K562 treated with DMSO at 1 percent for 12 hours (cell line): Measurements from ENCODE around the gene ARMC3. TPM values are rescaled to one million over a fixed set of nuclear protein-coding genes. Genes with fewer than 3 reads are reported as not detected.

Source experiments
- total RNA-seq: library from RNA; unstranded; fragments of 300-600 nt; gene quantifications from 2 replicates; pipeline ENCODE4 v1.2.3, GENCODE V29; 2022; ENCODE audit not compliant: insufficient read depth

The ARMC3 gene
- total RNA-seq, result not detected in 2 replicates

DNA sequence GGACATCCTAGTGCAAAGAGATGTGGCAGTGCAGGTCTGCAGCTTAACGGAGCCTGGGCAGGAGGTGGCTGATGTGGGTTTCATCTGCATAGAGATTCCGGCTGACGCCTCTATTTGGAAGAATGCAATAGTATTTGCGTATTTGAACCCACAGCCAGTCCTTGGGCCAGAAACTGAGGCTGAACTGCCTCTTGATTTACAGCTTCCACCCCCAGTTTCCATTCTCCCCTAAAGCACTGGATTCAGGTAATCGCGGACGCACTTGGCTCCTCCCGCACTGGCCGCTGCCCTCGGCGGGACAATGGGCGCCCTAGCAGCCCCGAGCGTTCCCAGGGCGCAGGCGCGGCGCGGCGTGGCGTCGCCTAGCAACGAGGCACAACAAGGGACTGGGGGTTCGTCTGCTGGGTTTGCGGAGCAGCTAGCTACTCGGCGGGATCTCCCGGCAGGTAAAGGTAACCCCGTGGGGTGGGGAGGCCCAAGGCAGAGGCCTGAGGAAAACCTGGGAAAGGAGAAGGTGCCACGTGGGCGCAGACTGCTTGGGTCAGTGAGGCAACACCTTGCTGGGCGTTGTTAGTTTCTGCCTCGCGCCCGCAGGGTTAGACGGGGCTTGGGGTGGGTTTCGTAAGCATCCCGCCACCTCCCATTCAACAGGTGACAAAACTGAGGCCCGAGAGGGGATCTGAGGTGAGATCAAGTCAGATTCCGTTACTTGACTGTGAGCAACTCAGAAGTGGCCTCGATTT lies at the start of gene ARMC3:
Gene ARMC3, plus strand, starts transcription at position 393 of the 743 bp plus-strand sequence. CDS start 3,944 bp downstream, outside the sequence.

Other genes starting within 250 kb of the ARMC3 start
- 14.6 and 39.3 TPM in 2 replicates for gene PIP4K2A, start 213.5 kb upstream of the ARMC3 start, total RNA-seq
- 11.9 and 12.9 TPM in 2 replicates for gene MSRB2, start 167.5 kb downstream of the ARMC3 start, total RNA-seq